ENCODE measurements around the gene CFB. TPM values are rescaled to one million over a fixed set of nuclear protein-coding genes. Genes with fewer than 3 reads are reported as not detected.

Gene CFB
- total and polyA plus RNA-seq, 9 of the 15 experiments (the other 6 are each of a cell fraction or from before 2014, with no cell fraction given): 0.08 to 0.91 (median 0.22) TPM; not detected in 4

DNA sequence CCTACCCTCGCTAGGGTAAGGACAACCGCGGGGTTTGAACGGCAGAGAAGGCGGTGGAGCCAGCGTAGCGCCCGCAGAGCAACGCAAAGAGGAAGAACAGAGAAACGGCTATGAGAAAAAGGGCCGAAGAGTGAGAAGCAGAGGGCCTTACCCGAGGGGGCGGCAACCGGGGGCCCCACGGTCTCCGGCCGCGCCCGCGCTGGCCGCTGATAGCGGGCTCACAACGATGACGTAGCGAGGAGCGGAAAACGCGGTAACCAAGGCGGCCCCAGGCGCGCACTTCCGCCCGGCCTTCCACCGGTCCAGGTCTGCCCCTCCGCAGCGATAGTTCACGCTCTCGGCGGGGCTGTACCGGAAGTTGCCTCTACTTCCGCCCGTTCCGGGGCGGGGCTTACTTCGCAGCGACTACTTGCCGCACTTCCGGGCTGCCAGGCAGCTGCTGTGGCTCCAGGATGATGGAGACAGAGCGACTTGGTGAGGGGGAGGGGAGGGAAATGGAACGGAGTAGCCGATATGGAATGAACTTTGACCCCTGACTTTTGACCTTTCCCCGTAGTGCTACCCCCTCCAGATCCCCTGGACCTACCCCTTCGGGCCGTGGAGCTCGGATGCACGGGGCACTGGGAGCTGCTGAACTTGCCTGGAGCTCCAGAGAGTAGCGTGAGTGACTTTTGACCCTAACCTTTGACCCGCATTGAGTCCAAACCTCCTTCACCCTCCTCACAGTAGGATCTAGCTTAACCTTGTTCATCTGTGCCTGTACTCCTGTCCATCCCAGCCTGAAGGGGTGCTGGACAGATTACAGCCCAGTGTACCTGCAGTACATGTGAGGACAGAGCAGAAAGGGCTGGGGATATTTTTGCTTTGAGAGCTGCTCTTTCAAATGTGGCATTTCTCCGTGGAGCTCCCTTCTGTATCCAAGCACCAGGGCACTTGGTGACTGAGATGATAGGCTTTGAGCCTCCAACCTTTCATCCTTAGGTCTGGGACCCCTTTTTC lies 13.1 kb downstream of the CFB start, which contains the start of the genes NELFE and SKIC2 (continued):
- TF ChIP-seq, protein P1, sequence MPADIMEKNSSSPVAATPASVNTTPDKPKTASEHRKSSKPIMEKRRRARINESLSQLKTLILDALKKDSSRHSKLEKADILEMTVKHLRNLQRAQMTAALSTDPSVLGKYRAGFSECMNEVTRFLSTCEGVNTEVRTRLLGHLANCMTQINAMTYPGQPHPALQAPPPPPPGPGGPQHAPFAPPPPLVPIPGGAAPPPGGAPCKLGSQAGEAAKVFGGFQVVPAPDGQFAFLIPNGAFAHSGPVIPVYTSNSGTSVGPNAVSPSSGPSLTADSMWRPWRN (IDR thresholded peaks at IDR 0.05; ENCODE audit: low read depth): no peak
- peak; percentile 85 for TF ChIP-seq ZFX (CRISPR knock-in tag; IDR thresholded peaks at IDR 0.05)
- TF ChIP-seq RB1 (IDR thresholded peaks at IDR 0.05; ENCODE audit: low read depth): peak; percentile 97
- TF ChIP-seq EWSR1 (IDR thresholded peaks at IDR 0.05; ENCODE audit: borderline replicate concordance, low read depth, partially characterized antibody): no peak
- TF ChIP-seq ZNF347 (CRISPR knock-in tag; IDR thresholded peaks at IDR 0.05; ENCODE audit: low read depth): 0 out of 2 replicates have a peak, but pooled peaks have one; percentile 58
- no peak for TF ChIP-seq NCOA4 (IDR thresholded peaks at IDR 0.05; ENCODE audit: partially characterized antibody)
- TF ChIP-seq, protein P2, sequence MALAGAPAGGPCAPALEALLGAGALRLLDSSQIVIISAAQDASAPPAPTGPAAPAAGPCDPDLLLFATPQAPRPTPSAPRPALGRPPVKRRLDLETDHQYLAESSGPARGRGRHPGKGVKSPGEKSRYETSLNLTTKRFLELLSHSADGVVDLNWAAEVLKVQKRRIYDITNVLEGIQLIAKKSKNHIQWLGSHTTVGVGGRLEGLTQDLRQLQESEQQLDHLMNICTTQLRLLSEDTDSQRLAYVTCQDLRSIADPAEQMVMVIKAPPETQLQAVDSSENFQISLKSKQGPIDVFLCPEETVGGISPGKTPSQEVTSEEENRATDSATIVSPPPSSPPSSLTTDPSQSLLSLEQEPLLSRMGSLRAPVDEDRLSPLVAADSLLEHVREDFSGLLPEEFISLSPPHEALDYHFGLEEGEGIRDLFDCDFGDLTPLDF (CRISPR knock-in tag; IDR thresholded peaks at IDR 0.05): peak; percentile 75; the same call in 1 of the 2 replicates
- peak; percentile 84 to 85 for TF ChIP-seq FOXK2 (conservative IDR thresholded peaks at IDR 0.05 in 1 of 2, IDR thresholded peaks at IDR 0.05 in 1 of 2; ENCODE audit: low read depth in 2 of 2)
- no peak for TF ChIP-seq FOXJ3 (CRISPR knock-in tag; IDR thresholded peaks at IDR 0.05)
- TF ChIP-seq, protein P3, sequence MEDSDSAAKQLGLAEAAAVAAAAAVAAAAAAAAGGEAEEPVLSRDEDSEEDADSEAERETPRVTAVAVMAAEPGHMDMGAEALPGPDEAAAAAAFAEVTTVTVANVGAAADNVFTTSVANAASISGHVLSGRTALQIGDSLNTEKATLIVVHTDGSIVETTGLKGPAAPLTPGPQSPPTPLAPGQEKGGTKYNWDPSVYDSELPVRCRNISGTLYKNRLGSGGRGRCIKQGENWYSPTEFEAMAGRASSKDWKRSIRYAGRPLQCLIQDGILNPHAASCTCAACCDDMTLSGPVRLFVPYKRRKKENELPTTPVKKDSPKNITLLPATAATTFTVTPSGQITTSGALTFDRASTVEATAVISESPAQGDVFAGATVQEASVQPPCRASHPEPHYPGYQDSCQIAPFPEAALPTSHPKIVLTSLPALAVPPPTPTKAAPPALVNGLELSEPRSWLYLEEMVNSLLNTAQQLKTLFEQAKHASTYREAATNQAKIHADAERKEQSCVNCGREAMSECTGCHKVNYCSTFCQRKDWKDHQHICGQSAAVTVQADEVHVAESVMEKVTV (CRISPR knock-in tag; IDR thresholded peaks at IDR 0.05): peak; percentile 50; the same call in 1 of the 2 replicates
- TF ChIP-seq, protein P4, sequence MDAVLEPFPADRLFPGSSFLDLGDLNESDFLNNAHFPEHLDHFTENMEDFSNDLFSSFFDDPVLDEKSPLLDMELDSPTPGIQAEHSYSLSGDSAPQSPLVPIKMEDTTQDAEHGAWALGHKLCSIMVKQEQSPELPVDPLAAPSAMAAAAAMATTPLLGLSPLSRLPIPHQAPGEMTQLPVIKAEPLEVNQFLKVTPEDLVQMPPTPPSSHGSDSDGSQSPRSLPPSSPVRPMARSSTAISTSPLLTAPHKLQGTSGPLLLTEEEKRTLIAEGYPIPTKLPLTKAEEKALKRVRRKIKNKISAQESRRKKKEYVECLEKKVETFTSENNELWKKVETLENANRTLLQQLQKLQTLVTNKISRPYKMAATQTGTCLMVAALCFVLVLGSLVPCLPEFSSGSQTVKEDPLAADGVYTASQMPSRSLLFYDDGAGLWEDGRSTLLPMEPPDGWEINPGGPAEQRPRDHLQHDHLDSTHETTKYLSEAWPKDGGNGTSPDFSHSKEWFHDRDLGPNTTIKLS (IDR thresholded peaks at IDR 0.05; ENCODE audit: borderline replicate concordance, low read depth): peak; percentile 95
- TF ChIP-seq HDAC8 (tag; IDR thresholded peaks at IDR 0.05): peak; percentile 91
- peak; percentile 67; the same call in 1 of the 2 replicates for TF ChIP-seq TCF7 (IDR thresholded peaks at IDR 0.05; ENCODE audit: borderline replicate concordance)
- TF ChIP-seq ZNF77 (CRISPR knock-in tag; IDR thresholded peaks at IDR 0.05): no peak
- TF ChIP-seq, protein P5, sequence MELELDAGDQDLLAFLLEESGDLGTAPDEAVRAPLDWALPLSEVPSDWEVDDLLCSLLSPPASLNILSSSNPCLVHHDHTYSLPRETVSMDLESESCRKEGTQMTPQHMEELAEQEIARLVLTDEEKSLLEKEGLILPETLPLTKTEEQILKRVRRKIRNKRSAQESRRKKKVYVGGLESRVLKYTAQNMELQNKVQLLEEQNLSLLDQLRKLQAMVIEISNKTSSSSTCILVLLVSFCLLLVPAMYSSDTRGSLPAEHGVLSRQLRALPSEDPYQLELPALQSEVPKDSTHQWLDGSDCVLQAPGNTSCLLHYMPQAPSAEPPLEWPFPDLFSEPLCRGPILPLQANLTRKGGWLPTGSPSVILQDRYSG (tag; conservative IDR thresholded peaks at IDR 0.05; ENCODE audit: low read depth): peak; percentile 97
- peak; percentile 95 for TF ChIP-seq ZNF76 (CRISPR knock-in tag; IDR thresholded peaks at IDR 0.05; ENCODE audit: borderline replicate concordance)
- peak; percentile 93 for TF ChIP-seq KLF13 (tag; IDR thresholded peaks at IDR 0.05; ENCODE audit: borderline replicate concordance, low read depth)
- TF ChIP-seq, protein P6, sequence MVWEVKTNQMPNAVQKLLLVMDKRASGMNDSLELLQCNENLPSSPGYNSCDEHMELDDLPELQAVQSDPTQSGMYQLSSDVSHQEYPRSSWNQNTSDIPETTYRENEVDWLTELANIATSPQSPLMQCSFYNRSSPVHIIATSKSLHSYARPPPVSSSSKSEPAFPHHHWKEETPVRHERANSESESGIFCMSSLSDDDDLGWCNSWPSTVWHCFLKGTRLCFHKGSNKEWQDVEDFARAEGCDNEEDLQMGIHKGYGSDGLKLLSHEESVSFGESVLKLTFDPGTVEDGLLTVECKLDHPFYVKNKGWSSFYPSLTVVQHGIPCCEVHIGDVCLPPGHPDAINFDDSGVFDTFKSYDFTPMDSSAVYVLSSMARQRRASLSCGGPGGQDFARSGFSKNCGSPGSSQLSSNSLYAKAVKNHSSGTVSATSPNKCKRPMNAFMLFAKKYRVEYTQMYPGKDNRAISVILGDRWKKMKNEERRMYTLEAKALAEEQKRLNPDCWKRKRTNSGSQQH (CRISPR knock-in tag; IDR thresholded peaks at IDR 0.05): peak; percentile 96
